ENCODE data around the gene RGL3. TPM values are rescaled to one million over a fixed set of nuclear protein-coding genes. Genes with fewer than 3 reads are reported as not detected.
"Not testable (repeated sequence)": the region's sequence is repeated elsewhere in the genome, so short reads cannot be mapped to it uniquely, and the experiment has no call there.

Gene RGL3
- total RNA-seq, 1 donor, result 2.3 TPM

GRCh38 chr19:11416346-11417052 lies 2.6 kb downstream of the RGL3 start:
- no peak for TF ChIP-seq CTCF (IDR thresholded peaks at IDR 0.05; ENCODE audit: insufficient read depth, low read length)
- H3K4me3 ChIP-seq (ENCODE audit: low read depth, low read length), result no peak overlapping the region
- DNase-seq (ENCODE audit: low read depth), result no peak

- no peak for TF ChIP-seq CTCF (IDR thresholded peaks at IDR 0.05; ENCODE audit: insufficient read depth, low read length)
- no peak overlapping the region for H3K4me3 ChIP-seq (ENCODE audit: low read depth, low read length)
- DNase-seq (ENCODE audit: low read depth), result no peak
Measured at GRCh38 chr19:11414544-11414943, 4.6 kb downstream of the RGL3 start.

- no peak for TF ChIP-seq CTCF (IDR thresholded peaks at IDR 0.05; ENCODE audit: insufficient read depth, low read length)
- no peak for DNase-seq (ENCODE audit: low read depth)
- H3K4me3 ChIP-seq (ENCODE audit: low read depth, low read length), result no peak overlapping the region
Measured at GRCh38 chr19:11410682-11411081, 8.4 kb downstream of the RGL3 start.

GRCh38 chr19:11408591-11408990 lies 10.5 kb downstream of the RGL3 start:
- no peak for DNase-seq (ENCODE audit: low read depth)
- no peak overlapping the region for H3K4me3 ChIP-seq (ENCODE audit: low read depth, low read length)
- no peak for TF ChIP-seq CTCF (IDR thresholded peaks at IDR 0.05; ENCODE audit: insufficient read depth, low read length)

GRCh38 chr19:11406703-11407236 lies 12.3 kb downstream of the RGL3 start:
- DNase-seq (ENCODE audit: low read depth); H3K4me3 ChIP-seq (ENCODE audit: low read depth, low read length): not testable (repeated sequence)

- H3K4me3 ChIP-seq (ENCODE audit: low read depth, low read length), result no peak overlapping the region
- TF ChIP-seq CTCF (IDR thresholded peaks at IDR 0.05; ENCODE audit: insufficient read depth, low read length), result peak; percentile 47
- no peak for DNase-seq (ENCODE audit: low read depth)
Measured at GRCh38 chr19:11405846-11406643, 13.1 kb downstream of the RGL3 start.

GRCh38 chr19:11404588-11405222 lies 14.4 kb downstream of the RGL3 start:
- DNase-seq (ENCODE audit: low read depth), result no peak
- no peak overlapping the region for H3K4me3 ChIP-seq (ENCODE audit: low read depth, low read length)
- TF ChIP-seq CTCF (IDR thresholded peaks at IDR 0.05; ENCODE audit: insufficient read depth, low read length), result no peak

Data from fibroblast of the aortic adventitia (primary cell).